ENCODE results near the gene FAM47E.

DNA sequence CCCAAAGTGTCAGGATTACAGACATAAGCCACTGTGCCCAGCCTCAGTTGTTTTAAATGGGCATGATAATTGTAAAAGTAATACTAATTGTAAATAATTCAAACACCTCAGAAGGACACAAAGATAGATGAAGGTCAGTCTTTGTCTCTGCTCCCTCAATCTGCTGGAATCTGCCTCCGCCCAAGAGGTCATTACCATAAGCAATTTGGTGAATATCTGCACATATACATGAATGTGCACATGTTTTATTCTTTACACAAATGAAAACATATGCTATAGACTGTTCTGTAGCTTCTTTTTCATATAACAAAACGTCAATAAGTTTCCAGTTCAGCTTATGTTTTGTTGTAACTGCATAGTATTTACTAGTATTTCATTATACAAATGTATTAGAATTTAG lies 62.0 kb downstream of the FAM47E start:
- no peak for TF ChIP-seq EZH2 (IDR thresholded peaks at IDR 0.05; ENCODE audit: insufficient read depth, poor library complexity, severe bottlenecking)
- TF ChIP-seq EZH2phosphoT487 (IDR thresholded peaks at IDR 0.05; ENCODE audit: insufficient read depth, low read depth) = no peak
